Ishikawa (cell line): ENCODE measurements around the gene CABP4.

ENCODE experiments used
- CEBPB ChIP-seq: IDR thresholded peaks from 2 replicates; pipeline ENCODE4 v1.6.1; 2012
- CREB1 ChIP-seq: IDR thresholded peaks from 2 replicates; pipeline ENCODE4 v1.6.1; 2012; ENCODE audit warnings: low read depth
- EGR1 ChIP-seq: IDR thresholded peaks from 2 replicates; pipeline ENCODE4 v1.6.1; 2012
- EP300 ChIP-seq: IDR thresholded peaks from 2 replicates; pipeline ENCODE4 v1.6.1; 2012; ENCODE audit warnings: borderline replicate concordance
- FOXM1 ChIP-seq: IDR thresholded peaks from 2 replicates; pipeline ENCODE4 v1.6.1; 2012; ENCODE audit warnings: low read depth, borderline replicate concordance
- RAD21 ChIP-seq: IDR thresholded peaks from 2 replicates; pipeline ENCODE4 v1.6.1; 2012; ENCODE audit warnings: low read depth
- TAF1 ChIP-seq: IDR thresholded peaks from 2 replicates; pipeline ENCODE4 v1.6.1; 2012; ENCODE audit warnings: low read depth, mild to moderate bottlenecking
- TEAD4 ChIP-seq: IDR thresholded peaks from 2 replicates; pipeline ENCODE4 v1.6.1; 2012
- YY1 ChIP-seq: IDR thresholded peaks from 2 replicates; pipeline ENCODE4 v1.6.1; 2012; ENCODE audit warnings: low read depth
- ZBTB7A ChIP-seq: IDR thresholded peaks from 2 replicates; pipeline ENCODE4 v1.6.1; 2012; ENCODE audit warnings: low read depth
- TF ChIP-seq, protein P1 (sequence below): IDR thresholded peaks from 2 replicates; pipeline ENCODE4 v1.6.1; 2012
- TF ChIP-seq, protein P2 (sequence below): IDR thresholded peaks from 2 replicates; pipeline ENCODE4 v1.6.1; 2012; ENCODE audit warnings: low read depth, mild to moderate bottlenecking

DNA sequence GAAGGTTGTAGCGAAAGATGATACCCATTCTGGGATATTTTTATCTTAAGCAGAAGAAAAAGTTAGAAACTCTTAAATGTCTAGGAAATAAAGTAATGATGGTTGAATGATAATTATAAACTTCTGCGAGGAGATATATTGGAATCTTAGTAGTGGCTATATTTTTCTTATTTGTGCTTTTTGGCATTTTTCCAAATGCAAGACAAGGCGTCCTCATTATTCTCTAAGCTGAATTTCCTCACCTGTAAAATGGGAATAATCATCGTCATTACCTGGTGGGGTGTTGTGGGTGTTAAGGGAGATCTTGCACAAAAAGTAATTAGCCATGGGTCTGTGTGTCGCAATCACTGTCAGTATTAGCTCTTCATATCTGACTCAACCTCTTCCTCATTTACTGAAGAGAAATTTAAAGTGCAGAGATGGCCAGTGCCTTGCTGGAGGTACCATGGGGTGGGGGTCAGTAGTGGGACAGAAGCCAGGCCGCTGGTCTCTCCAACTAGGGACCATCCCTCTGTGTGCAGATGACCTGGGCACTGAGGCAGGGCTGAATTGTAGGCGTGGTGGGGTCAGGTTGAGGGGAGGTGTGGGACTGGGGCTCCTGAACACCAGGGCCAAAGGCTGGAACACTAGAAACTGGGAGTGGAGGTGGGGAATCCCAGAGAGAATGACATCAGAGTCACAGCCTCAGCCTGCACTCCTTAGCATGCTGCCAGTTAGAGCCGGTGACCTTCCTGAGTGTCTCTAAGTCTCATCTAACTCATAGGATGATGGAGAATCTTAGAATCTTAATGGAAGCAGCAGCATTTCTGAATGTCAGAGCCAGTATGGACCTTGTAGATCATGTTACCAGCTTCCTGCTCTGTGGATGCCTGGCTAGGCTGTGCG lies 45.9 kb downstream of the CABP4 start:
- TF ChIP-seq YY1 (no peak), CREB1 (no peak), RAD21 (no peak), CEBPB (peak; percentile 74), FOXM1 (no peak), TAF1 (no peak), EGR1 (no peak), TEAD4 (no peak), EP300 (no peak), ZBTB7A (no peak)
- TF ChIP-seq, protein P1, sequence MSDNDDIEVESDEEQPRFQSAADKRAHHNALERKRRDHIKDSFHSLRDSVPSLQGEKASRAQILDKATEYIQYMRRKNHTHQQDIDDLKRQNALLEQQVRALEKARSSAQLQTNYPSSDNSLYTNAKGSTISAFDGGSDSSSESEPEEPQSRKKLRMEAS: no peak
- TF ChIP-seq, protein P2, sequence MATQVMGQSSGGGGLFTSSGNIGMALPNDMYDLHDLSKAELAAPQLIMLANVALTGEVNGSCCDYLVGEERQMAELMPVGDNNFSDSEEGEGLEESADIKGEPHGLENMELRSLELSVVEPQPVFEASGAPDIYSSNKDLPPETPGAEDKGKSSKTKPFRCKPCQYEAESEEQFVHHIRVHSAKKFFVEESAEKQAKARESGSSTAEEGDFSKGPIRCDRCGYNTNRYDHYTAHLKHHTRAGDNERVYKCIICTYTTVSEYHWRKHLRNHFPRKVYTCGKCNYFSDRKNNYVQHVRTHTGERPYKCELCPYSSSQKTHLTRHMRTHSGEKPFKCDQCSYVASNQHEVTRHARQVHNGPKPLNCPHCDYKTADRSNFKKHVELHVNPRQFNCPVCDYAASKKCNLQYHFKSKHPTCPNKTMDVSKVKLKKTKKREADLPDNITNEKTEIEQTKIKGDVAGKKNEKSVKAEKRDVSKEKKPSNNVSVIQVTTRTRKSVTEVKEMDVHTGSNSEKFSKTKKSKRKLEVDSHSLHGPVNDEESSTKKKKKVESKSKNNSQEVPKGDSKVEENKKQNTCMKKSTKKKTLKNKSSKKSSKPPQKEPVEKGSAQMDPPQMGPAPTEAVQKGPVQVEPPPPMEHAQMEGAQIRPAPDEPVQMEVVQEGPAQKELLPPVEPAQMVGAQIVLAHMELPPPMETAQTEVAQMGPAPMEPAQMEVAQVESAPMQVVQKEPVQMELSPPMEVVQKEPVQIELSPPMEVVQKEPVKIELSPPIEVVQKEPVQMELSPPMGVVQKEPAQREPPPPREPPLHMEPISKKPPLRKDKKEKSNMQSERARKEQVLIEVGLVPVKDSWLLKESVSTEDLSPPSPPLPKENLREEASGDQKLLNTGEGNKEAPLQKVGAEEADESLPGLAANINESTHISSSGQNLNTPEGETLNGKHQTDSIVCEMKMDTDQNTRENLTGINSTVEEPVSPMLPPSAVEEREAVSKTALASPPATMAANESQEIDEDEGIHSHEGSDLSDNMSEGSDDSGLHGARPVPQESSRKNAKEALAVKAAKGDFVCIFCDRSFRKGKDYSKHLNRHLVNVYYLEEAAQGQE: no peak
